Inflammatory macrophage treated with lipopolysaccharide for 4 hours (primary cell): ENCODE measurements around the gene SPIRE1.

Source experiments
- DNase-seq: peaks from one replicate; pipeline ENCODE4 v3.0.0-alpha.2; 2020

The SPIRE1 gene

GRCh38 chr18:12409469-12409868 lies 248.4 kb downstream of the SPIRE1 start:
- DNase-seq: no peak

- no peak for DNase-seq
Observed at GRCh38 chr18:12408247-12408869, 249.5 kb downstream of the SPIRE1 start.

DNA sequence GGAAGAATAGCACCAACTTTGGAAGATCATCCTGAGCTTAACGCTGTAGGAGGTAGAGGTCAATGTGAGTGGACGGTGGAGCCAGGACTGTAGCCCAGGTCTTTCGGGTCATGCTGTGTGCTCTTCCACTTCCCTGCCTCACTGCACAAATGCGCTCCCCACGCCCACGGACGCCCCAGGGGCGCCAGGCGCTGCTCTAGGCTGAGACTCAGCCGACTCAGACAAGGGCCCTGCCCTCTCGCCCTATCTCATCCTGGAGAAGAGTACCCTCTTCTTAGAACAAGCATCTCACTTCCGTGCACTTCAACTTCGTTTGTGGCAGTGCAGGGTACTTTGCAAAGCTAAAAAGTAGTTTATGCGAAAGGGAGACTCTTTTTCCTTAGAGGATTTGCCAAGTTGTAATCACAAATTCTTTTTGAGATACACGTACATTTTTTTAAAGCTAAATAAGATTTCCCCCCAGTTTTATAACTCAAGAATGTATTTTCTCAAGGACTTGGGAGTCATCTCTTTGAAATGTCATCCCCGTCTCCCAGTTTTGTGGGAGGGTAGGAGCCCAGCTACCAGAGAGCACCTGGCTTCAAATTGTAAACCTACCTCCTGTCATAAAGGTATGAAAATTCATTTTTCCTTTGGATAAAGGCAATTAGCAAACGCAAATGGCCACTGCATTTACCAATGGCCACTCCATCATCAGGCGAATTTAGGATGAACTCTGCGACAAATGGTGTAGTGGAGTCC lies 251.4 kb downstream of the SPIRE1 start:
- DNase-seq: no peak

DNA sequence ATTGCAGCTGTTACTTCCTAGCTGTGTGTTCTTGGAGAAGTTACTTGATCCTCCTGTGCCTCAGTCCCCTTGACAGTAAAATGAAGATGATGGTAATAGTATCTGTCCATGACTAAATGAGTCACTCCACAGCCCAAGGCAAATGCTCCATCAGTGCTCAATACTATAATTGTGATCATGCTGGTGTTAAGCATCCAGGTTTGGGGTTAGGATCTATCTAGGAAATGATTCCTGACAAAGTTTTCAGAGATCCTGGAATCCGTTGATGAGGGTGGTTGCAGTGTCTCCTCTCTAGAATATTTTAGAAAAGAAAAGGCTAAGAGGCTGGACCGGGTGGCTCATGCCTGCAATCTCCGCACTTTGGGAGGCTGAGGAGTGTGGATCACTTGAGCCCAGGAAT lies 252.8 kb downstream of the SPIRE1 start:
- no peak for DNase-seq

GRCh38 chr18:12403601-12404506 lies 254.1 kb downstream of the SPIRE1 start:
- peak; percentile 74 for DNase-seq

GRCh38 chr18:12401881-12402280 lies 256.0 kb downstream of the SPIRE1 start:
- no peak for DNase-seq

GRCh38 chr18:12399231-12399630 lies 258.7 kb downstream of the SPIRE1 start:
- DNase-seq: no peak

- no peak for DNase-seq
Observed at GRCh38 chr18:12398625-12399024, 259.3 kb downstream of the SPIRE1 start.

DNA sequence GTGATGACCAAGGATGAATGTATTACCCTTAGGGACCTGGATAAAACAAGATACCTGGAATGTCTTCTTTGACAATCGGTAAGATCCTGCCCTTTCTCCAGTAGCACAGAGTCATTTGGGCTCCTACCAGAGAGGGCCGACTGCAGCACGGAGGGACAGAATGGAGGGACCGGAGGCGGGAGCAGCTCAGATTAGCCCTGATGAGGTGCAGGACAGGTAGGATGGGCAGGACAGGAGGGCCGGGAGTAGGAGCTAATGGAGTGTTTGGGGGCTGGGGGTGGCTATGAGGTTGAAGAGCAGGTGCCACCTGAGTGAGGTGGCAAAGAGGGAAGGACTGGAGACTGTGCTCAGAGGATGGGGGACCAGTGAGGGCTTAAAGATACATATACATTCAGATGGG lies 260.1 kb downstream of the SPIRE1 start:
- no peak for DNase-seq

- no peak for DNase-seq
Observed at GRCh38 chr18:12397254-12397653, 260.7 kb downstream of the SPIRE1 start.
